GM19193 (cell line): ENCODE data around the gene LDB2.

ENCODE experiments used
- POLR2A ChIP-seq: IDR thresholded peaks from 4 replicates; pipeline ENCODE4 v1.6.1; 2011; ENCODE audit not compliant: insufficient read depth, insufficient read length; ENCODE audit errors: extremely low read depth

The LDB2 gene

DNA sequence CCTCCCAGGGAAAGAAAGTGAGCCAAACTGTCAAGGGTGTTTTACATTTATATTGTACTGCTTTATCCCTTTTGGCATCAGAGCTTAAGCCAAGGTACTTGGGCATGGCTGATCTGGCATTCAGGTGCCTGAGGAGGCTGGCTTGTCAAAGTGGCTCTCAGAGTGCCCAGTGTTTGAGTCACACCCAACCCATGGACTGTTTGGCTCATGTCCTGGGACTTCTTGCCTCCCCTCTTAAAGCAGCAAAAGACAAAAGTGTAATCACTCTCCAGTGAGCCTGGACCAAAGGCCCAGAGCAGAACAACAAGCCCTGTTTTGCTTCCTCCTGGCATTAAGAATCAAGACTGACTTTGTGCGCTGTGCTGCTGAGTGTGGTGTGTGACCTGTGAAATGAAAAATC is 360.5 kb downstream of the LDB2 start:
- TF ChIP-seq POLR2A = no peak

DNA sequence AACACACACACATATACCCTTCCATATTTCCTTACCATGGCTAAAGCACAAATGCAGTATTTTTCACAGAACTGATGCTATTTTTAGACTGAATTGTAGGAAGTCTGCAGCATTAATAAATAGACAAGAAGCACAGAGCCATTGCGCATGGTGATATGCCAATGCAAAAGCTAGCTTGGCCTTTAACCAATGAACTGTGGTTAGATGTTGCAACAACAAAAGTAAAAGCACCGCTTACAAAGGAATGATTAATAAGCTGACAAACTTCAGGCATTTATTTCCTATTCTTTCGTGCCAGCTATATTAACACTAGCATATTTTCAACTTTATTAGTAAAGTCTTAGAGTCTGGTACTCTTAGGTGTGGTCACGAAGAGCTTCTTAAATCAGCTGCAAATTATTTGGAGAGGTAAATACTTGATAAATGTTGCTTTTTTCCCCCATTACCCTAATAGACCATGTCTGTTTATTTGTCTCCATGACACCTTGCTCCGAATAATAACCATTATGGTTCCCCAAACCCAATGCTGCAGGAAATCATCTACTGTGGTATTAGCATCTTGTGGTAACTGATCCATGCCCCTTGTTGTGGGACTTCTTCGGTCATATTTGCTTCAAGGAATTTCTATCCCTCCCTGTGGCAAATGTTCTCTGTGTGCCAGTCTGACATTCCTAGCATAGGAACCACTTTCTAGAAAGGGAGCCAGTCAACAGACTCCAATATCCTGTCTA is 366.0 kb downstream of the LDB2 start:
- no peak for TF ChIP-seq POLR2A

DNA sequence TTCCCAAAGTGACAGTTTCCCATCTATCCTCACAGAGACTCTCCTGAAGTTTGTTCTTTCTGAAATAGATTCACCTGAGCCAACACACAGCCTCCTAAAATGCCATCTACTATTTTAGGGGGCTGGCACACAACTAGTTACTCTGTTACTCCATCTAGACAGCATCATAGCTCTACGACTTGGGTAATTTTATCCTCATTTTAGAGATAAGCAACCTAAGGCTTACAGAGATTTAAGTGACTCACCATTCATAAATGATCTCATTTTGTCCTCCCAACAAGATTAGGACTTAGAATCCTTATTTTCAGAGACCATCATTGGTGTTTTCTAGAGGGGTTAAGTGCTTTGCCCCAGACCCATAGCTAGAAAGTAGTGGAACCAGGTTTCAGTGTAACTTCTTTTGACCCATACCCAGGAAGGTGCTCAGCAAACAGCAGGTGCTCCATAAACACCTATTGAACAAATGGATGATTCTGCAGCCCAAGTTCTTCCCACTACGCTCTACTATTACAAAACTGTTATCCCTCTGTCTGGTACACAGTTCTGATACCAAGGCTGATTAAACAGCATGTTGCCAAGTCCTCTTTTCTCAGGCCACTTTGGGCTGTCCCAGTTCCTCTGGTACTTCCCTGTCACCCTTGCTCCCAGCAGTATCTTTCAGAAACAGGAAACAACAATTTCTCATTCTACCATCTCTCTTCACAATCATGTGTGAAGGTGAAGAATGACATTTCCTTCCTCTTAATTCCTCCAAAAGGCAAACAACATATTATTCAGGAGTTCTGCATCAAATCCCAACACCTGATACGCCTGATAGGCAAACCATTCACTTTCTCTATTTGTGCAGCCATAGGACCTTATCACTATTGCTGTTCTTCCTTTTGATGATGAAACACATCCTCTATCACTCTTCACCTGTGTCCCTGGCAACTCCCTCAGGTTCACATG is 367.5 kb downstream of the LDB2 start:
- no peak for TF ChIP-seq POLR2A

DNA sequence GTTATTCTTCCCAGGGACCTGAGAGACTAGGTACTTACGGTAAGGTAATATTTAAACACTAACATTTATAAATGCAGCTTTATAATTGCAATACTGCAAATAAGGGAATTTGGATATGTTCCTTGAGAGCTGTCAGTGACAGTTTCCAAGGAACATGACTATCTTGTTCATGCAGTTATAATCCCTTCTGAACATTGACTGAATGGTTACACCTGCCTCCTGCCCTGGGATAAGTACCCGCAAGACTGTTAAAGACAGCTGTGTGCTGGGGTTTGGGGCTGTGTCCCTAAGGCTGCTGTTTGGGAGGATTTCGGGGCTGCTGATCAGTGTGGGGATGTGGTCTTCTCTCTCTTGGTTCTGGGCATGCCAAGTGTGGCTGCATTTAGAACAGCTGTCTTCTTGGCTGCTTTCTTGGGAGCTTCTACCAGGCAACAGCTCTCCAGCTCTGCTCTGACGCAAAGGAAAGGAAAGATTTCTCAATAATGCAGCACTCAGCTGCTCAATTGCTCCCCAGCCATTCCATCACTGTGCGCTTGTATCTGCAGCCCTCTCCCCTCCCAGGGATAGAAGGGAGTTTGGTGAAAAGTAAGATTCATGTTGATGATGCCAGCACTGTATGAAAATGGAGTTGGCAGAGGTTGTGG is 373.4 kb downstream of the LDB2 start:
- TF ChIP-seq POLR2A = no peak

DNA sequence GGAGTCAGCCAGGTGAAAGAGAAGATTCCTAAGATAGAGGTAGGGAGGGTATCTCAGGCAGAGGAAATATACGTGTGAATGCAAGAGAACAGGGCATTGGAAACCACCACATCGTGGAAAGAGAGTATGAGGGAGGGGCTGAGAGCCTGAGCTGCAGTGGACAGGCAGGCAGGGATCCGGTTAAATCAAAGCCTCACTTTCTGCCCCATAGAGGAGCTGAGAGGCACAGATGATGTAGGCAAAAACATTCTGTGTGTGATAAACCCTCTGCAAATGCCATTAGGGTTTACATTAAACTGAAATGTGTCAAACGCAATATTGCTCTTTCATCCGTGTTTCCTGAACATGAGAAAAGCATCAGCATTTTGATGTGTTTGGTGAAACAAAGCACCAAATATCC is 374.0 kb downstream of the LDB2 start:
- no peak for TF ChIP-seq POLR2A

DNA sequence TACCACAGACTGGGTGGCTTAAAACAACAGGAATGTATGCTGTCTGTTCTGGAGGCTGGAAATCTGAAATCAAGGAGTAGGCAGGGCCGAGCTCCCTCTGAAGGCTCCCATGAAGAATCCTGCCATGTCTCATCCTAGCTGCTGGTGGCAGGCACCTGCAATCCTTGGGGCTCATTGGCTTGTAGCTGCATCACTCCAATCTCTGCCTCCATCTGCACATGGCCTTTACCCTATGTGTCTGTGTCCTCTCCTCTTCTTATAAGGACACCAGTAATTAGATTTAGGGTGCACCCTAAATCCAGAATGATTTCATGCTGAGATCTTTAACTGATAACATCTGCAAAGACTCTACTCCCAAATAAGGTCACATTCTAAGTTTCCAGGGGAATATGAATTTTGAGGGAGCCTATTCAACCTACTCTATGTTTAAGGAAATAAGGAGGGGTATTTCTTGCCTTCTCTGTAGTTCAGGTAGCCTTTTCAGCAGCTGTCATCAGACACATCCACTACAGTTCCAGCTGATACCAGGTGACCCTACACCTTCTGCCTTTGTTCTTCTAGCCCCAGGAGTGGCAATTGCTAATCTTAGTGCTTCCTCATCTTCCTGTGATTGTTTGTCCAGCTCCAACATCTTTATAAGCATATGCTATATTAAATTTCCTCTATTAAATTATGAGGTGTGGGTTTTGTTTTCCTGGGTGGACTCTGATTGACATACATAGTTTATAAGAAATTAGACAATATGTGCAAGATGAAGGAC is 377.1 kb downstream of the LDB2 start:
- no peak for TF ChIP-seq POLR2A

DNA sequence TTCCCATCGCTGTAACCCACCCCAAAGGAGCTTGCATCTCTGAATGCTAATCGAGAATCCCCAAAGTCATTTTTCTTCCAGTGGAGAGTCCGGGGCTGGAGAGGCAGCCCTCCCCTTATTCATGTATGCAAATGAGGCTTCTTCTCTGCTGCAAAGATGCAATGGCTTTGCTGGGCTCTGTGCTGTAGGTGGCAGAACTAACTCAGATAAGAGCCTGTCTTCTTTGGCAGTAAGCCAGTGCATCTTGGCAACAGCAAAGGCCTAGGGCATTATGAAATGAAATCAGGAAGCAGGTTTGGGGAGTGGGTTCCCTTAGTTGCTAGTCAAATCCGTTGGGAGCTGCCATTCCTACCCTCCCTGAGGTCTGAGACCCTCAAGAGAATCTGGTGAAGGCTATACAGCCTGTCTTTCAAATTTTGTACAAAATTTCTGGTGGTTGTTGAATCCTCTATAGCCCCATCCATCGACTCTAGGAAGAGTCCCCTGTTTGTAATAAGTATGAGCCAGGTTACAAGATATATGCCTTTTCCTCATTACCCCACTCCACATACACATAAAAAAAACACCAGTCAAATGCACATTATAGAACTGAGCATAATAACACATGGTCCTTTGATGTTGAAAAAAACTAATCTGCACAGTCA is 381.5 kb downstream of the LDB2 start:
- no peak for TF ChIP-seq POLR2A

DNA sequence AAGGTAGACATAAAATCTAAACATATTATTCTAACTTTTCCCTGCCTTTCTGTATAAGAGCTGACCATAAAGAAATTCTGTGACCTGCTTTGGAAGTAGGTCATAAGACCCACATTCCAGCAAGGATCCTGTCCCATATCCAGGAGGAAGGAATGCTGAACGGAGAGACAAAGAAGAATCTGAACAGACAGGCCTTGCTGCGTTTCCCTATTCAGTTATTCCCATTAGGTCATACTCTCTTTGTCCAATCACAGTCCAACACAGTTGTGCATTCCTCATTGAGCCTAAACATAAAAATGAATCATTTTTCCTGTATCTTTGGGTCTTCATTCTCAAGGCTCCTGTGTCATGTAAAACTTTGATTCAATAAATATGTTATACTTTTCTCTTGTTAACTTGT is 384.6 kb downstream of the LDB2 start:
- TF ChIP-seq POLR2A = no peak

DNA sequence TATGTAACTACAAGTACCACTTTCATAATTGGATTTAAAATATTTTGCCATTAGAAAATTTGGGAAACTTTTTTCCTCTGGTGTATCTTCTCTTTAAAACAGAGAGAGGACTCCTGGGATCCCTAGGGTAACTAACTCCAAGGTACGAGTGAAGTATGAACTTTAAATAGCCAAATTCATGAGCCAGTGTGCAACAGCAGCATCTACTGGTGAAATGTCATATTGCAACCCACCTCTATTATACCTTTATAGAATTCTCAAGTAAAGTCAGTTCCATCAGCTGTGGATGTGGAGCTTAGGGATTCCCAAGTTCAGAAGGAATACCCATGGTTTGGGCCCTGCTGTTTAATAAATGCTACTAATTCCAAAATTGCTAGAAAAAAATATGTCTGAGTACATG is 389.5 kb downstream of the LDB2 start:
- no peak for TF ChIP-seq POLR2A

DNA sequence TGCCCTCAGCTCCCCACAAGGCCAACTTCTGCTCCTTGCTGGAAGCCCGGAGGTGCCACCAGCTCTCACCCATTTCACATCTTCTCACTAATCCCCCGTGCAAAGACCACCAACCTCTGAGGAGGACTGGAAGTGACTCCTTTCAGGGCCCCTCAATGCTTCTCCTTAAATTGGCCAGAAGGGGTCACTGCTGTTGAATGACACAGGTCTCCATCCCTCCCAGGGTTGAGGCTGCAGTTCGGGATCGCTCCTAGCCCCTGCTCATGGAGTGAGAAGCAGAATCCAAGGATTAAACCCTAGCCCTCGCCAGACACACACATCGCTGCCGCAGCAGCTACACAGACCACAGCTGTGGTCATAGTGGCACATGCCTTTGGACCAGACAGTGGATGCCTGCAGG is 392.7 kb downstream of the LDB2 start:
- no peak for TF ChIP-seq POLR2A

DNA sequence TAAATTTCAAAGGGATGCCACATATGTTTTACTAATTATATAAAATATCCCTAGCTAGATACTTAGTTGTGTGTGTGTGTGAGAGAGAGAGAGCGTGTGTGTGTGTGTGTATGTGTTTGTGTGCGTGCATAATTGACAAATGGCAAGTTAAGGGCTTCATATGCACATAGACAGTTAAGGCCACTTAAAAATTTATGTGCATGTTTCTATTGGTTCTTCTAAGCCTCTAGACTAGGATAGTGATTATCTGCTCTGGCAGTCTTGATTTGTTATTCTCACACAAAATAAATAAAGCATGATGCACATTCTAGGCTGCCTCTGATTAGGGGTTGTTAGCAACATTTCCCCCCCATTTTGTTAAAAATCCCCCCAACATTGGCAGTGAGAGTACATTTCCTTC is 393.2 kb downstream of the LDB2 start:
- no peak for TF ChIP-seq POLR2A

DNA sequence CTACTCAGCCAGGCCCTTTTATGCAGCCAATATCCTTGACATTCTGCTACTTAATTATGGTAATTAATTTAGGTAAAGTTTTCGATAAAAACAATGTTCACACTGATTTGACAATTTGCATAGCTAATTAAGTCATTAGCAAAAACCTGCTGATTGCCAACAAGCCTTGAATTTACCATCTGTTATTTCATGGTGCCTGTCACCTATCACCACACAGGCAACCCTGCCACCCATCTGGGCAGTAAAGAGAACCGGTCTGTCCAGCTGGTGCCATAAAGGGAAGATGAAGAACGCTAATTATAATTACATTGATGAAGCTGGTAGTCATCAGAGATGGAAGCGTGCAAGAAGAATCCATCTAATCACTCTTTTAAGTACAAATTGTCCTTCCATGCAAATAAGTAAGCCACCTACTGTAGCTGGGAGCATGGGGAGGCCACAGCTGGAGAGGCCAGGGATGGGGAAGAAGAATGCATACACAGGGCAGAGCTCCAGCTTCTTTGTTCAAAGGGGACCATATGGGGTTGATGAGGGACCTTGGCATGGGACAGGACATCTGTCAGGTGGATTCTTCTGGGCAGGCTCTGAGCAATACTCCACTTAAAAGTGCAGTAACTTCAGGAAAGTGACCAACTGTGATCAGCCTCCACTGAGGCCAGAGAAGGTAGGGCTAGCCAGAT is 394.9 kb downstream of the LDB2 start:
- TF ChIP-seq POLR2A = no peak

DNA sequence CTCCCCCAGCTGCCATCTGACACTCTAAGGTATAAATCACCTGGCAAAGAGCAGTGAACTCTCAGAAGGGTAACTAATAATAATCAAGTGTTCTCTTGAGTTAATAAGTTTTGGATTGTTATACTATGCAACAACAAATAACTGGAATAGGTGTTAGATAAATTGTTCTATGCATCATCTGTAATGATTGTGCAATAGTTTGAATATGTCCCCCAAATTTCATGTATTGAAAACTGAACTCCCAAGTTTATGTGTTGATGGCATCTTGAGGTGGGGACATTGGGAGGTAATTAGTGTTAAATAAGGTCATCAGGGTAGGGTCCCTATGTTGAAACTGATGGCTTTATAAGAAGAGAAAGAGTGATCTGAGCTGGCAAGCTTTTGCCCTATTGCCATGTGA is 399.5 kb downstream of the LDB2 start:
- TF ChIP-seq POLR2A = no peak

DNA sequence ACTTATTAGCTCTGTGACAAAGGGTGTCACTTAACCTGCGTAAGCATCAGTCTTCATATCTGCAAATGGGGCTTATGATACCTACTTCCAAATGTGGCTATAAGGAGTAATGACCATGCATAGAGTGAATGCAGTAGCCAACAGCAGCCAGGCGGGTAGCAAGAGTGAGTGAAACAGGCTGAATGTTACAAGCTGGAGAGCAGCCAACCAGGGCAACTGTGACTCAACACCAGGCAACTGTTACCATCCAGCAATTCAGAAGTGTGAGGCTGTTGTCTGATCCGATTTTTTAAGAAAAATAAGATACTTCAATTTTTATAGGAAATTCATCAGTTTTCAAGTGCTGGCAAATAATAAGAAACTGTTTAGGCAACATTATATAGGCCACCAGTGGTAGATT is 401.9 kb downstream of the LDB2 start:
- no peak for TF ChIP-seq POLR2A
